Keratinocyte (primary cell): ENCODE results near the gene MORN5. TPM values are rescaled to one million over a fixed set of nuclear protein-coding genes. Genes with fewer than 3 reads are reported as not detected.

Experiments
- DNase-seq: peaks from one replicate; pipeline ENCODE4 v3.0.0-alpha.2; 2011; ENCODE audit warnings: low read depth, missing footprints, low spot score
- FAIRE-seq: peaks from 2 replicates; lab custom pipeline; 2011; peaks lifted over from hg19 to GRCh38; lab: Jason Lieb, UNC
- H2AFZ ChIP-seq: 2 replicates; pipeline ENCODE4 v1.6.0; 2012; ENCODE audit warnings: low read length, control low read depth, inconsistent platforms; ENCODE audit not compliant: control insufficient read depth
- H3K27ac ChIP-seq: 2 replicates; pipeline ENCODE4 v1.5.1; 2011; ENCODE audit warnings: low read length; ENCODE audit not compliant: control insufficient read depth, insufficient read depth
- H3K27me3 ChIP-seq: 3 replicates; pipeline ENCODE4 v1.6.0; 2011; ENCODE audit warnings: low read length; ENCODE audit not compliant: control insufficient read depth, insufficient read depth; ENCODE audit errors: extremely low read depth
- H3K36me3 ChIP-seq, 2 experiments: 2 replicates in 1 of 2; 3 replicates in 1 of 2; pipeline ENCODE4 v1.5.1; 2011; ENCODE audit warnings: low read length in 2 of 2, mild to moderate bottlenecking in 1 of 2; ENCODE audit not compliant: control insufficient read depth in 2 of 2, insufficient read depth in 2 of 2; ENCODE audit errors: extremely low read depth in 1 of 2
- H3K4me1 ChIP-seq: 3 replicates; pipeline ENCODE4 v1.5.1; 2011; ENCODE audit warnings: low read length; ENCODE audit not compliant: control insufficient read depth, insufficient read depth; ENCODE audit errors: extremely low read depth
- H3K4me2 ChIP-seq: 3 replicates; pipeline ENCODE4 v1.6.0; 2011; ENCODE audit warnings: low read depth, low read length; ENCODE audit not compliant: control insufficient read depth, insufficient read depth; ENCODE audit errors: extremely low read depth
- H3K4me3 ChIP-seq, 3 experiments: fragments of 200-600 bp in 1 of 3; sonication (generic) in 1 of 3; 2 replicates in 2 of 3; 3 replicates in 1 of 3; pipeline ENCODE4 v1.5.1; 2011 to 2016; ENCODE audit warnings: low read length in 3 of 3, mild to moderate bottlenecking in 3 of 3, control low read depth in 2 of 3, inconsistent platforms in 1 of 3, low read depth in 1 of 3, mixed read lengths in 1 of 3, mixed run types in 1 of 3, moderate library complexity in 1 of 3; ENCODE audit not compliant: control insufficient read depth in 2 of 3, insufficient read depth in 2 of 3; ENCODE audit errors: extremely low read depth in 1 of 3
- H3K79me2 ChIP-seq: 2 replicates; pipeline ENCODE4 v1.6.0; 2012; ENCODE audit warnings: low read length; ENCODE audit not compliant: control insufficient read depth, insufficient read depth
- H3K9ac ChIP-seq: 3 replicates; pipeline ENCODE4 v1.6.0; 2011; ENCODE audit warnings: low read length; ENCODE audit not compliant: control insufficient read depth, insufficient read depth; ENCODE audit errors: extremely low read depth
- H3K9me1 ChIP-seq: 3 replicates; pipeline ENCODE4 v1.6.0; 2011; ENCODE audit warnings: low read length; ENCODE audit not compliant: control insufficient read depth, insufficient read depth; ENCODE audit errors: extremely low read depth
- H3K9me3 ChIP-seq: 2 replicates; pipeline ENCODE4 v1.5.1; 2012; ENCODE audit warnings: low read depth, low read length; ENCODE audit not compliant: control insufficient read depth
- H4K20me1 ChIP-seq: 3 replicates; pipeline ENCODE4 v1.6.0; 2011; ENCODE audit warnings: low read length; ENCODE audit not compliant: control insufficient read depth, insufficient read depth; ENCODE audit errors: extremely low read depth
- CTCF ChIP-seq, 3 experiments: IDR thresholded peaks in 1 of 3; conservative IDR thresholded peaks in 1 of 3; optimal IDR thresholded peaks in 1 of 3; 2 replicates in 2 of 3; 3 replicates in 1 of 3; pipeline versions ENCODE3 to v1.5.1; 2011; ENCODE audit warnings: low read length in 3 of 3, mild to moderate bottlenecking in 3 of 3, moderate library complexity in 2 of 3, control low read depth in 1 of 3, inconsistent platforms in 1 of 3; ENCODE audit not compliant: insufficient read depth in 2 of 3; ENCODE audit errors: extremely low read depth in 1 of 3
- EZH2 ChIP-seq: IDR thresholded peaks from one replicate; pipeline ENCODE4 v1.6.1; 2012; ENCODE audit warnings: inconsistent platforms, mild to moderate bottlenecking, low read length, moderate library complexity
- dilution Hi-C: fragments of 300-500 bp; cut with MboI; formaldehyde crosslinking; loops from one replicate; pipeline ENCODE4 v1.7.0; 2020; ENCODE audit warnings: low sequenced_read_pairs; ENCODE audit not compliant: extremely low pct_ligation_motif_present
- polyA plus RNA-seq, 5 experiments: library from polyadenylated mRNA; depleted of rRNA in 3 of 5; stranded (reverse) in 3 of 5; stranded (forward) in 1 of 5; unstranded in 1 of 5; fragments of >200 nt; gene quantifications; 1 replicate in 1 of 5; 2 replicates in 3 of 5; 3 replicates in 1 of 5; pipeline versions ENCODE4 v1.2.1 to v1.2.3, GENCODE V29; 2011 to 2012; ENCODE audit warnings: missing spikeins in 2 of 5, low read depth in 1 of 5, low replicate concordance in 1 of 5

Gene MORN5
- polyA plus RNA-seq, 1 donor (not counting 4 experiments of a cell fraction or from before 2014, with no cell fraction given) = not detected

DNA sequence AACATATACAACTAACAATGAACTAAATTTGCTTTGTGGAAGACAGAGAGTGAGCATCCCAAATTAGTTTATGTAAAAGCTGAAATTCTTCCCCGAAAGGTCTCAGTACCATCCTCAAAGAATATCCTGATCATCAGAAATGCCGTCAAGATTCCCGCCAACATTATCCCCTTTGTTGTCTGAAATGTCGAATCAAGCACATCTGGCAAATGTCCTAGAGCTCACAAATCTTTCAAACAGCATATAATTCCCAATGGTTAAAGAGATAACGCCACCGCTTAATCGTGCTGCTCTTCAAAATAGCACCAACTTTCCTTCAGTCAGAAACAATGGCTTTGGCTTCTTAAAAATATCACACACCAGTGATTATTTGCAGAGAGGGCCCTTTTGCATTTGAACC is 23.8 kb downstream of the MORN5 start:
- FAIRE-seq = no peak
- dilution Hi-C loops = no loop called here
- Histone ChIP-seq H3K4me1 (no peaks in the 10 kb centered on the region), H3K9me1 (no peaks in the 10 kb centered on the region), H3K36me3 (no peaks in the 10 kb centered on the region), H4K20me1 (no peaks in the 10 kb centered on the region), H3K9ac (no peak overlapping the region), H2AFZ (no peak overlapping the region), H3K27ac (no peak overlapping the region), H3K9me3 (no peaks in the 10 kb centered on the region), H3K4me3 (no peak overlapping the region), H3K4me2 (no peak overlapping the region), H3K79me2 (no peaks in the 10 kb centered on the region), H3K27me3 (peaks cover 7% of the 10 kb centered on the region)
- no peak for DNase-seq
- TF ChIP-seq EZH2 = no peak

- H4K20me1 ChIP-seq = no peaks in the 10 kb centered on the region
- no peak overlapping the region for H3K9ac ChIP-seq
- H3K36me3 ChIP-seq = no peaks in the 10 kb centered on the region
- no peak overlapping the region for H3K4me3 ChIP-seq
- peaks cover 7% of the 10 kb centered on the region for H3K27me3 ChIP-seq
- no peak overlapping the region for H3K4me2 ChIP-seq
- no peak overlapping the region for H3K27ac ChIP-seq
- DNase-seq = no peak
- no peak overlapping the region for H2AFZ ChIP-seq
- FAIRE-seq = no peak
- no peaks in the 10 kb centered on the region for H3K9me3 ChIP-seq
- no peaks in the 10 kb centered on the region for H3K79me2 ChIP-seq
- TF ChIP-seq EZH2 = no peak
- no peak for TF ChIP-seq CTCF (optimal IDR thresholded peaks at IDR 0.05 in 1 of 3, IDR thresholded peaks at IDR 0.05 in 1 of 3, conservative IDR thresholded peaks at IDR 0.05 in 1 of 3; ENCODE audit: extremely low read depth in 1 of 3, insufficient read depth in 2 of 3, low read length in 3 of 3)
- dilution Hi-C loops = no loop called here
- no peaks in the 10 kb centered on the region for H3K9me1 ChIP-seq
- H3K4me1 ChIP-seq = no peaks in the 10 kb centered on the region
Measured at GRCh38 chr9:122184551-122184950, 24.8 kb downstream of the MORN5 start.

DNA sequence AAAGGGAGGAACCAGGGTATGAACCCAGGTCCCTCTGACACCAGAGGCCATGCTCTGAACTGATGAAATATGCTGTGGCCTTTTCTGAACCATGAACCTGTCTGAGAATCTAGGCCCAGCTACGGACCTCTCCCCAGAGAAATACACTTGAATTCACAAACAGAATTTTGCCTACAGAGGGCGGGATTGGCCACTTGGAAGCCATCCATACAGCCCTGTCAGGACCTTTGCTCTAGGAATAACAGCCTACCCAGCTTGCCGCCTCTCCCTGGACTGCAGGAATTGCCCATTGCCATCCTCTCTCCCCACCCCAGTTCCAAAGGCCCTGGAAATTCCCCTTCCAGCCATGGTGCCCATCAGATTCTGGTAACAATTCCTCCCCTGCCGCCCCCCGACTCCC is 26.6 kb downstream of the MORN5 start:
- Histone ChIP-seq H3K27ac (no peak overlapping the region), H2AFZ (no peak overlapping the region), H3K4me1 (peaks cover 2% of the 10 kb centered on the region), H3K9me1 (no peaks in the 10 kb centered on the region), H3K79me2 (no peaks in the 10 kb centered on the region), H3K27me3 (peaks cover 7% of the 10 kb centered on the region), H3K9me3 (no peaks in the 10 kb centered on the region), H3K9ac (no peak overlapping the region), H4K20me1 (no peaks in the 10 kb centered on the region), H3K4me2 (no peak overlapping the region), H3K36me3 (no peaks in the 10 kb centered on the region), H3K4me3 (no peak overlapping the region)
- dilution Hi-C loops = no loop called here
- no peak for DNase-seq
- TF ChIP-seq CTCF (optimal IDR thresholded peaks at IDR 0.05 in 1 of 3, IDR thresholded peaks at IDR 0.05 in 1 of 3, conservative IDR thresholded peaks at IDR 0.05 in 1 of 3; ENCODE audit: extremely low read depth in 1 of 3, insufficient read depth in 2 of 3, low read length in 3 of 3) (no peak), EZH2 (no peak)
- FAIRE-seq = no peak
